HG03354 (cell line): ENCODE results near the gene SIGLEC6.
"Not testable (repeated sequence)": the region's sequence is repeated elsewhere in the genome, so short reads cannot be mapped to it uniquely, and the experiment has no call there.

Experiments
- ATAC-seq: cut with Tn5 transposase; IDR thresholded peaks from one replicate; pipeline ENCODE4 v1.9.1; 2021; ENCODE audit warnings: mild to moderate bottlenecking; ENCODE audit not compliant: unreplicated experiment, poor library complexity, severe bottlenecking

Gene SIGLEC6

GRCh38 chr19:51514866-51515481 is 16.5 kb downstream of the SIGLEC6 start:
- ATAC-seq, result no peak

- no peak for ATAC-seq
Measured at GRCh38 chr19:51513968-51514367, 17.5 kb downstream of the SIGLEC6 start.

GRCh38 chr19:51511353-51511752 is 20.1 kb downstream of the SIGLEC6 start:
- ATAC-seq, result no peak

GRCh38 chr19:51509823-51510660 is 21.4 kb downstream of the SIGLEC6 start:
- no peak for ATAC-seq

- ATAC-seq, result no peak
Measured at GRCh38 chr19:51508059-51508733, 23.3 kb downstream of the SIGLEC6 start.

GRCh38 chr19:51507640-51508058 is 23.8 kb downstream of the SIGLEC6 start:
- ATAC-seq, result no peak

GRCh38 chr19:51507192-51507591 is 24.3 kb downstream of the SIGLEC6 start:
- ATAC-seq, result no peak

- no peak for ATAC-seq
Measured at GRCh38 chr19:51505904-51506303, 25.6 kb downstream of the SIGLEC6 start.

GRCh38 chr19:51503896-51504295 is 27.6 kb downstream of the SIGLEC6 start:
- no peak for ATAC-seq

- no peak for ATAC-seq
Measured at GRCh38 chr19:51503286-51503817, 28.1 kb downstream of the SIGLEC6 start.

GRCh38 chr19:51501594-51502263 is 29.7 kb downstream of the SIGLEC6 start, which contains the start of gene SIGLEC12:
Gene SIGLEC12 (minus strand): TSS chr19:51501800. CDS start chr19:51501733, 67 bp downstream.
- ATAC-seq, result no peak

- ATAC-seq, result not testable (repeated sequence)
Measured at GRCh38 chr19:51500931-51501330, 30.5 kb downstream of the SIGLEC6 start.

GRCh38 chr19:51497666-51498065 is 33.8 kb downstream of the SIGLEC6 start:
- no peak for ATAC-seq

GRCh38 chr19:51493776-51494175 is 37.7 kb downstream of the SIGLEC6 start:
- no peak for ATAC-seq

GRCh38 chr19:51491586-51491985 is 39.9 kb downstream of the SIGLEC6 start:
- no peak for ATAC-seq

- ATAC-seq, result no peak
Measured at GRCh38 chr19:51490676-51491075, 40.8 kb downstream of the SIGLEC6 start.

- ATAC-seq, result no peak
Measured at GRCh38 chr19:51489113-51489512, 42.4 kb downstream of the SIGLEC6 start.

GRCh38 chr19:51488491-51488890 is 43.0 kb downstream of the SIGLEC6 start:
- ATAC-seq, result no peak

GRCh38 chr19:51485960-51486660 is 45.4 kb downstream of the SIGLEC6 start:
- ATAC-seq, result no peak
